Stomach (tissue), 9 donors: ENCODE data around the gene EHD1. TPM values are rescaled to one million over a fixed set of nuclear protein-coding genes. Genes with fewer than 3 reads are reported as not detected.
"Not testable (repeated sequence)": the region's sequence is repeated elsewhere in the genome, so short reads cannot be mapped to it uniquely, and the experiment has no call there.

ENCODE experiments used
- DNase-seq, 2 donors: peaks; one replicate each; pipeline versions ENCODE4 v3.0.0 to v3.0.0-alpha.2; 2013 to 2019
- H3K27ac ChIP-seq, 5 donors: fragments of 200-600 bp in 4 of 5; sonication (generic) in 4 of 5; one replicate each; pipeline ENCODE4 v1.5.1; 2013 to 2019; ENCODE audit warnings: mild to moderate bottlenecking in 1 of 5, moderate library complexity in 1 of 5
- H3K27me3 ChIP-seq, 3 donors: fragments of 200-600 bp; sonication (generic); one replicate each; pipeline ENCODE4 v1.5.1; 2017 to 2019; ENCODE audit warnings: mixed run types in 1 of 3
- H3K36me3 ChIP-seq, 4 donors: fragments of 200-600 bp; sonication (generic); 1 replicate in 3 of 4; 2 replicates in 1 of 4; pipeline ENCODE4 v1.5.1; 2016 to 2019
- H3K4me1 ChIP-seq, 4 donors: fragments of 200-600 bp; sonication (generic); one replicate each; pipeline ENCODE4 v1.5.1; 2016 to 2019
- H3K4me3 ChIP-seq, 4 donors: fragments of 200-600 bp; sonication (generic) in 3 of 4; one replicate each; pipeline ENCODE4 v1.5.1; 2016 to 2019; ENCODE audit warnings: mild to moderate bottlenecking in 1 of 4
- H3K9me3 ChIP-seq, 4 donors: fragments of 200-600 bp; sonication (generic); one replicate each; pipeline ENCODE4 v1.5.1; 2016 to 2019
- EP300 ChIP-seq: sonication (generic); formaldehyde crosslinking; IDR thresholded peaks from one replicate; pipeline ENCODE4 v1.6.1; 2017; ENCODE audit warnings: antibody characterized with exemption
- POLR2A ChIP-seq, 4 donors: fragments of 450-650 bp; IDR thresholded peaks; one replicate each; pipeline ENCODE4 v1.6.1; 2016; ENCODE audit warnings: antibody characterized with exemption in 4 of 4, control low read depth in 2 of 4, mild to moderate bottlenecking in 1 of 4, moderate library complexity in 1 of 4
- POLR2AphosphoS5 ChIP-seq, 3 donors: sonication (generic); formaldehyde crosslinking; IDR thresholded peaks; one replicate each; pipeline ENCODE4 v1.6.1; 2016; ENCODE audit warnings: antibody characterized with exemption in 3 of 3
- WGBS, 5 donors: extraction: QIAGEN DNeasy Blood & Tissue Kit in 3 of 5; methylation state at CpG; one replicate each; pipeline versions ENCODE4 v1.1.5 to v1.1.7; 2013 to 2018; 5-methylcytosine and 5-hydroxymethylcytosine counted together
- intact Hi-C: fragments of 100-400 bp; cut with DNase I; formaldehyde crosslinking; loops from one replicate; pipeline ENCODE4 v1.15.1; 2023; ENCODE audit warnings: low total_unique reads
- polyA plus RNA-seq, 3 donors: library from polyadenylated mRNA; stranded (reverse); fragments of 200-250 nt; gene quantifications; one replicate each; pipeline ENCODE4 v1.2.3, GENCODE V29; 2013
- total RNA-seq, 5 donors: library from RNA; depleted of rRNA; stranded (reverse); fragments of >200 nt; gene quantifications; one replicate each; pipeline versions ENCODE4 v1.1.0 to v1.2.3, GENCODE V29; 2014 to 2016
- TF ChIP-seq, protein P1 (sequence below), 7 experiments: fragments of 450-650 bp in 4 of 7; fragments of 200-600 bp in 3 of 7; sonication (generic) in 3 of 7; IDR thresholded peaks; one replicate each; pipeline ENCODE4 v1.5.1; 2016 to 2019; ENCODE audit warnings: antibody characterized with exemption in 7 of 7, control low read depth in 2 of 7, mild to moderate bottlenecking in 1 of 7
- donor health status: healthy with polysubstance abuse.
- donor health status: Bipolar disorder and iron deficiency.
- donor health status: healthy.

EHD1 gene
- total and polyA plus RNA-seq, 8 donors = 17.9 to 160 (median 37.5) TPM

DNA sequence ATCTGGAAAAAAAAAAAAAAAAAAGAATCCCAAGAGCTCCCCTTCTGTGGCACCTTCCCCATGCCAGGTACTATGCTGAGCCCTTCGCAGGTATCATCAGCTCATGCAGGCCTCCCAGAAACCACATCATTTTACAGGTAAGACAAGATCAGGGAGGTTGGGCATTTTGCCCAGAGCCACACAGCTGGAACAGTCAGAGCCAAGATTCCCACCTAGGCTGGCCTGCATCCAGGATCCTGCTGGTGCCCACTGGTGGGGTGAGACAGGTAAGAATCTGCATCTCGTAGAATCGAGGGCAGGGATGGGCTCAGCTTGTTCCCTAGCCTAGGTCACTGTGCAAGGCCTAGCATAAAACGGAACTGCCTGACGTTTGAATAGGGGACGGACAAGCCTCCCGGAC is 52.4 kb downstream of the EHD1 start:
- H3K36me3 ChIP-seq = peaks cover 0 to 70% (median 65%) of the 10 kb centered on the region in 4 donors
- WGBS, 5 donors = 81 to 94% (median 89%) methylated on average over 6 to 7 of the region's 7 CpGs
- no peak for DNase-seq

GRCh38 chr11:64823568-64824119 is 54.8 kb downstream of the EHD1 start:
- no peaks in the 10 kb centered on the region for H3K9me3 ChIP-seq
- TF ChIP-seq POLR2AphosphoS5 (IDR thresholded peaks at IDR 0.05) = no peak
- TF ChIP-seq POLR2A (IDR thresholded peaks at IDR 0.05) = no peak
- TF ChIP-seq, protein P1, sequence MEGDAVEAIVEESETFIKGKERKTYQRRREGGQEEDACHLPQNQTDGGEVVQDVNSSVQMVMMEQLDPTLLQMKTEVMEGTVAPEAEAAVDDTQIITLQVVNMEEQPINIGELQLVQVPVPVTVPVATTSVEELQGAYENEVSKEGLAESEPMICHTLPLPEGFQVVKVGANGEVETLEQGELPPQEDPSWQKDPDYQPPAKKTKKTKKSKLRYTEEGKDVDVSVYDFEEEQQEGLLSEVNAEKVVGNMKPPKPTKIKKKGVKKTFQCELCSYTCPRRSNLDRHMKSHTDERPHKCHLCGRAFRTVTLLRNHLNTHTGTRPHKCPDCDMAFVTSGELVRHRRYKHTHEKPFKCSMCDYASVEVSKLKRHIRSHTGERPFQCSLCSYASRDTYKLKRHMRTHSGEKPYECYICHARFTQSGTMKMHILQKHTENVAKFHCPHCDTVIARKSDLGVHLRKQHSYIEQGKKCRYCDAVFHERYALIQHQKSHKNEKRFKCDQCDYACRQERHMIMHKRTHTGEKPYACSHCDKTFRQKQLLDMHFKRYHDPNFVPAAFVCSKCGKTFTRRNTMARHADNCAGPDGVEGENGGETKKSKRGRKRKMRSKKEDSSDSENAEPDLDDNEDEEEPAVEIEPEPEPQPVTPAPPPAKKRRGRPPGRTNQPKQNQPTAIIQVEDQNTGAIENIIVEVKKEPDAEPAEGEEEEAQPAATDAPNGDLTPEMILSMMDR (IDR thresholded peaks at IDR 0.05) = no peak
- no peak for TF ChIP-seq EP300
- peaks cover 0 to 46% (median 43%) of the 10 kb centered on the region in 4 donors for H3K36me3 ChIP-seq
- H3K4me3 ChIP-seq = no peak overlapping the region
- no peak overlapping the region for H3K27ac ChIP-seq
- intact Hi-C loops = no loop called here
- H3K4me1 ChIP-seq = no peaks in the 10 kb centered on the region
- DNase-seq = no peak
- H3K27me3 ChIP-seq = no peaks in the 10 kb centered on the region
- WGBS, 5 donors = 73 to 83% (median 75%) methylated on average over 11 of the region's 11 CpGs

More for the DNA sequence above, 52.4 kb downstream of the EHD1 start:
- intact Hi-C loops = no loop called here
- no peak for TF ChIP-seq POLR2AphosphoS5 (IDR thresholded peaks at IDR 0.05)
- TF ChIP-seq POLR2A (IDR thresholded peaks at IDR 0.05) = no peak
- TF ChIP-seq EP300 = no peak
- TF ChIP-seq, protein P1 (IDR thresholded peaks at IDR 0.05) = no peak
- Histone ChIP-seq H3K4me3 (no peak overlapping the region), H3K4me1 (no peaks in the 10 kb centered on the region), H3K27ac (no peak overlapping the region), H3K27me3 (no peaks in the 10 kb centered on the region), H3K9me3 (no peaks in the 10 kb centered on the region)

DNA sequence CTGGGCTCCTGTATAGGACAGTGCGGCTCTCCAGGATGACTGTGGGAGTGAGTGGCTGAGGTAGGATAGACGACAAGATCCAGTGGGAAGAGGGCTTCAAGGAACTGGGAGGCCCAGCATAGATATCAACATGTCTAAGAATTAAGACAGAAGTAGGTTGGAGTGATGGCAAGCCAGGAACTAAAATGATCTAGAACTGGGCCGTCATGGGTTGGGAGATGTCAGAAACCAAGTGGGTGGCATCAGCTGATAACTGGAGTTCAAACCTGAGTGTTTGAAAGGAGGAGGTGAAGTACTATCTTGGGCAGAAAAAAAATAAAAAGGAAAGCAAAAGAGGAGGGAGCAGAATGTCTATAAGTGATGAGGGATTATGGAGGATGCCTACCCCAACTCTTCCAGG is 60.9 kb downstream of the EHD1 start:
- no peak overlapping the region for H3K27ac ChIP-seq
- no peaks in the 10 kb centered on the region for H3K9me3 ChIP-seq
- H3K4me3 ChIP-seq = no peak overlapping the region
- no peak for DNase-seq
- no peaks in the 10 kb centered on the region for H3K4me1 ChIP-seq
- H3K27me3 ChIP-seq = no peaks in the 10 kb centered on the region
- no peak for TF ChIP-seq POLR2A (IDR thresholded peaks at IDR 0.05)
- TF ChIP-seq, protein P1 (IDR thresholded peaks at IDR 0.05) = no peak
- TF ChIP-seq POLR2AphosphoS5 (IDR thresholded peaks at IDR 0.05) = no peak
- no peak for TF ChIP-seq EP300
- intact Hi-C loops = no loop called here
- 78 to 92% (median 85%) methylated on average over 3 of the region's 3 CpGs for WGBS, 5 donors
- H3K36me3 ChIP-seq = no peaks in the 10 kb centered on the region

- H3K27ac ChIP-seq, intact Hi-C loops, DNase-seq, H3K9me3 ChIP-seq, H3K27me3 ChIP-seq, H3K4me1 ChIP-seq, H3K36me3 ChIP-seq, H3K4me3 ChIP-seq: not testable (repeated sequence)
- 65 to 85% (median 77%) methylated on average over 5 of the region's 5 CpGs for WGBS, 5 donors
Measured at GRCh38 chr11:64815433-64815832, 63.0 kb downstream of the EHD1 start.

GRCh38 chr11:64814712-64815187 is 63.7 kb downstream of the EHD1 start:
- H3K36me3 ChIP-seq = no peaks in the 10 kb centered on the region
- no peaks in the 10 kb centered on the region for H3K9me3 ChIP-seq
- no peaks in the 10 kb centered on the region for H3K27me3 ChIP-seq
- H3K27ac ChIP-seq = no peak overlapping the region
- no peak for DNase-seq
- H3K4me3 ChIP-seq = no peak overlapping the region
- intact Hi-C loops = no loop called here
- peaks cover 1 to 11% (median 6%) of the 10 kb centered on the region in 4 donors for H3K4me1 ChIP-seq
- 62 to 75% (median 66%) methylated on average over 7 of the region's 7 CpGs for WGBS, 5 donors
- TF ChIP-seq, protein P1 (IDR thresholded peaks at IDR 0.05) = no peak
- TF ChIP-seq POLR2A (IDR thresholded peaks at IDR 0.05) (no peak), EP300 (no peak)
